GM18517 (cell line): ENCODE data around the gene CCDC51.
"Not testable (repeated sequence)": the region's sequence is repeated elsewhere in the genome, so short reads cannot be mapped to it uniquely, and the experiment has no call there.

ENCODE experiments used
- ATAC-seq: cut with Tn5 transposase; IDR thresholded peaks from one replicate; pipeline ENCODE4 v1.9.1; 2021; ENCODE audit warnings: mild to moderate bottlenecking, moderate library complexity; ENCODE audit not compliant: unreplicated experiment

CCDC51 gene

GRCh38 chr3:48466386-48467109 lies 26.6 kb upstream of the CCDC51 start:
- ATAC-seq: no peak

GRCh38 chr3:48465531-48466378 lies 25.8 kb upstream of the CCDC51 start:
- ATAC-seq: peak; percentile 55

DNA sequence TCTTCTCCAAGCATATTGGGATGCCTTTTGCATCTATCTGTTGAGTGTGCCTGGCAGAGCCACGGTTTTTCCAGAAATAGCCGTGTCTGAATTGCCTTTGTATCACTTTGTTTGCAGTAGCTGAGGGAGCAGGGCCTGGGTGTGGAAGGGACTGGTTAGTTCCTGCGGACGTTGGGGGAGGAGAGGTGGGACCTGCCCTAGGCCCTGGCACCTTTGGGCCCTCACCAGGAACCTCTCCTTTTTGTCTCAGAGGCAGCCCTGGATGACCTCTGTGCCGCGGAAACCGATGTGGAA lies 25.3 kb upstream of the CCDC51 start:
- ATAC-seq: no peak

DNA sequence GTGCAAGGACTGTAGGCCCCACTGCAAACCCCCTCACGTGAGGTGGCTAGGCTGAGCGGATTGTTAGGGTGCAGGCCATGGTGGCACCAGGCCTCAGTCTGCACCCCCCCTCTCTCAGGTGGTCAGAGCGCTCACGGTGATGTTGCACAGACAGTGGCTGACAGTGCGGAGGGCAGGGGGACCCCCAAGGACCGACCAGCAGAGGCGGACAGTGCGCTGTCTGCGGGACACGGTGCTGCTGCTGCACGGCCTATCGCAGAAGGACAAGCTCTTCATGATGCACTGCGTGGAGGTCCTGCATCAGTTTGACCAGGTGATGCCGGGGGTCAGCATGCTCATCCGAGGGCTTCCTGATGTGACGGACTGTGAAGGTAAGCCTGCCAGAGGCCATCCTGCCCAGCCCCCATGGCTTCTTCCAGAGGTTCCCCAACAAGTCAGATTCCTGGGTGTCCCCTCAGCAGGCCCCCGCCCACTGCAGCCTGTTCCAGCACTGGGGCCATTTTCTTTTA lies 24.8 kb upstream of the CCDC51 start:
- no peak for ATAC-seq

DNA sequence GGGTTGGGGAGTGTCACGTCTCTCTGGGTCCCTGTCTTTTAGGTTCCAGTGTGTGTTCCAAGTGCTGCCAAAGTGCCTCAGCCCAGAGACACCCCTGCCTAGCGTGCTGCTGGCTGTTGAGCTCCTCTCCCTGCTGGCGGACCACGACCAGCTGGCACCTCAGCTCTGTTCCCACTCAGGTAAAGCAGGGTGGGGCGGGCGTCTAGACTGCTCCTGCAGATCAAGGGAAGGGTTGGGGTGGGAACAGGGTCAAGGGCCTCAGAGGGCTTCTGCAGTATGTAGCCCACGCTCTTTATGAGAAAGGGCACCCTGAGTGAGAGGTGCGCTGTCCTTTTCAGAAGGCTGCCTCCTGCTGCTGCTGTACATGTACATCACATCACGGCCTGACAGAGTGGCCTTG lies 23.8 kb upstream of the CCDC51 start:
- no peak for ATAC-seq

DNA sequence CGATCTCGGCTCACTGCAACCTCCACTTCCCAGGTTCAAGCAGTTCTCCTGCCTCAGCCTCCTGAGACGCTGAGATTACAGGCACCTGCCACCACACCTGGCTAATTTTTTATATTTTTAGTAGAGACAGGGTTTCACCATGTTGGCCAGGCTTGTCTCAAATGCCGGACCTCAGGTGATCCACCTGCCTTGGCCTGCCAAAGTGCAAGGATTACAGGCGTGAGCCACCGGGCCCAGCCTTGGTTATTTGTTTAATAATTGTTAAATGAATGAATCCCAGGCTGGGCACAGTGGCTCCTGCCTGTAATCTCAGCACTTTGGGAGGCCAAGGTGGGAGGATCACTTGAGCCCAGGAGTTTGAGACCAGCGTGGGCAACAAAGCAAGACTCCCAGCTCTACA lies 21.8 kb upstream of the CCDC51 start:
- not testable (repeated sequence) for ATAC-seq

GRCh38 chr3:48460517-48460902 lies 20.6 kb upstream of the CCDC51 start:
- no peak for ATAC-seq

GRCh38 chr3:48459773-48460516 lies 20.0 kb upstream of the CCDC51 start:
- no peak for ATAC-seq

GRCh38 chr3:48459331-48459730 lies 19.4 kb upstream of the CCDC51 start:
- no peak for ATAC-seq

DNA sequence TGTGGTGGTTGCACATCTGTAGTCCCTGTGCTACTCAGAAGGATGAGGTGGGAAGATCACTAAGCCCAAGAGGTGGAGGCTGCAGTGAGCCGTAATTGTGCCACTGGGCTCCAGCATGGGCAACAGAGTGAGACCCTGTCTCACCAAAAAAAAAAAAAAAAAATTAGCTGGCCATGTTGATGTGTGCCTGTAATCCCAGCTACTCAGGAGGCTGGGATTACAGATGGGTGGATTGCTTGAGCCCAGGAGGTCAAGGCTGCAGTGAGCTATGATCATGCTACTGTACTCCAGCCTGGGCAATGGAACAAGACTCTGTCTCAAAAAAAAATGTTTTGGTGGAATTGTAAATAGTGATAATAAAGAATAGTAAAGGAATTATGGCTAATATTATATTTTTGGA lies 16.5 kb upstream of the CCDC51 start:
- ATAC-seq: no peak

- ATAC-seq: no peak
Observed at GRCh38 chr3:48451270-48451669, 11.4 kb upstream of the CCDC51 start.

DNA sequence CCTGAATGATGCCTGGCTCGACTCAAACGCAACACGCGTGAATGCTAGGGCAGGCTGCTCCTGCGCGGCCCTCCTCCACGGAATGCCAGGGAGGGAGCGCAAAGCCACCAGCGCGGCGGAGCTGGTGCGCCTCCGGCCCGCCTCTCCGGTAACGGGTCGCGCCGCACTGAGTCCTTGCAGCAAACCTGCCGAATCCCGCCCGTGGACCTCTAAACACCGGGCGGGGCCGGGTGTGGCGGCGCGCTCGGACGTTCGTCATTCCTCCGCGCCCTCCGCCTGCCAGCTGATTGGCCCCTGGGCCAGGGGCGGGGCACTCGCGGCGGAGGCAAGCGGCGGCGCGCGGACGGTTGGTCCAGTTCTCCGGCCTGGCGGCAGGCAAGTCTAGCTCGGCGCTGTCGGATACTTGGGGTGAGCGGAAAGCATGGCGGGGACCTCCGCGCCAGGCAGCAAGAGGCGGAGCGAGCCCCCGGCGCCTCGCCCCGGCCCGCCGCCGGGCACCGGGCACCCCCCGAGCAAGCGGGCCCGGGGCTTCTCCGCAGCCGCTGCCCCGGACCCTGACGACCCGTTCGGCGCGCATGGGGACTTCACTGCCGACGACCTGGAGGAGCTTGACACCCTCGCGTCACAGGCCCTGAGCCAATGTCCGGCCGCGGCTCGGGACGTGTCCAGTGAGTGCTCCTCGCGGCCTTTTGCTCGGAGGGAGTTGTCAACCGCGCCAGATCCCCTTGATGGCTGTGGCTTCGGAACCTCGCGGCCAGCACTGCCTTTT lies 6.7 kb upstream of the CCDC51 start, which contains the start of gene ATRIP:
Gene ATRIP (plus strand): TSS at position 313 of the 769 bp plus-strand sequence. CDS start 109 bp downstream, at position 422.
- peak; percentile 77 for ATAC-seq

DNA sequence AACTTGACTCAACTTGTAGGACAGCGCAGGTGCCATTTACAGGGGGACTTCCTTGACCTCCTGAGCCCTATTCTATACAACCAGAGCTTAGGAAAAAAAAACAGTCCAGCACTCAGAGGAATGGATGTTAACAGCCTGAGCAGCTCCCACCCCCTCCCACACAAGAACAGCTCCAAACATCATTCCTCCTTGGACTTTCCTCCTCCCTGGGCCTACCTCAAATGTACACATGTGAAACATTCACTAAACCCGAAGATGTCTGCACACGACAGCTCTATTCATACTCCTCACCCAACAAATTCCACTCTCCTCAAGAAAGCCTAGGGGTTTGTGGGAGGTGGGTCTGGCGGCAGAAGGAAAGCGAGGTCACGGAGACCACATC lies 6.1 kb upstream of the CCDC51 start:
- ATAC-seq: no peak

- no peak for ATAC-seq
Observed at GRCh38 chr3:48445277-48445882, 5.5 kb upstream of the CCDC51 start.

DNA sequence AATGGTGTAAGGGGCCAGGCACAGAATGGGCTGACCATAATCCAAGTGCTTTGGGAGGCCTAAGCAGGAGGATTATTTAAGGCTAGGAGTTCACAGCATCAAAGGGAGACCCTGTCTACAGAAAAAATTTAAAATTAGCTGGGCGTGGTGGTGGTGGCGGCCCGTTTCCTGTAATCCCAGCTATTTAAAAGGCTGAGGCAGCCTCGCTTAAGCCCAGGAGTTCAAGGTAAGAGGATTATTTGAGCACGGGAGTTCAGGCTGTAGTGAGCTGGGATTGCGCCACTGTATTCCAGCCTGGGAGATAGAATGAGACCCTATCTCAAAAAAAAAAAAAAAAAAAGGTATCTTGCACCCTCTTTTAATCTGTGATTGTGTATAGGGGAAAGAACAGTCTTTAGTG lies 2.0 kb upstream of the CCDC51 start:
- no peak for ATAC-seq

DNA sequence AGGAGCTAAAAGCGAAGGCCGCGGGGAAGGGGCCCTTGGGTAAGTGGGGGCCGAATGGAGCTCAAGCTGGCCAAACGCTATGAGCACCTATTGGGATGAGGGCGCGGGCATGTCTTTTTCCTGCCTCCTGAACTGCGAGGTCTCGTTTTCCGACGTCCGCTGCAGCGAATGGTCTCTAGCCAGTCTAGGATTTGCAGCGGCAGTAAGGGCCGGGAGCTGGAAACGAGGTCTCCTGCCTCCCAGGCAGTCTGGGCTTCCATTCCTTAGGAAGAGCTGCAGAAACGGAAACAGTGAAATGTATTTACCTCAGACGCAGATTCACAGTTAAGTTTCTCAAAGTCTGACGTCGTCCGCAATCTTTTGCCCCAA lies 655 bp upstream of the CCDC51 start:
- ATAC-seq: no peak

DNA sequence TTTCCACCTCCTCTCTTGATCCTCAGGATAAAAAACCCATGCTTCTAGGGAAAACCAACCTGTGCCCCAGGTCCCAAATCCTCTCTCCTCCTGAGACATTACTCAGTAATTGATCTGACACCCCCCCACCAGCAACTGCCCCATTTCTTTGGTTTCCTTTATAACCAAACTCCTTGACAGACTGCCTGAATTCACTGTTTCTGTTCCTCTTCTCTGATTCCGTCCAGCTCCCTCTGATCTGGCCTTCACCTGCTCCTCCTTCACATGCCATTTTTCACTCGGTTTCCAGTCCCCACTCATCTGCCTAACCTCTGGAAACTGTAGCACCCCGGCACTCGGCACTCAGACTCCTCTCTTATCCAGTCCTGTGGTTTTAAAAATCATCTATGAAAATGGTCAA lies 2.1 kb downstream of the CCDC51 start:
- no peak for ATAC-seq

- ATAC-seq: no peak
Observed at GRCh38 chr3:48436855-48437254, 3.1 kb downstream of the CCDC51 start.

GRCh38 chr3:48436477-48436787 lies 3.5 kb downstream of the CCDC51 start:
- no peak for ATAC-seq

- no peak for ATAC-seq
Observed at GRCh38 chr3:48435774-48436476, 4.0 kb downstream of the CCDC51 start.
